Hepatocyte (in vitro differentiated cells): Measurements from ENCODE around the gene KPNA5. TPM values are rescaled to one million over a fixed set of nuclear protein-coding genes. Genes with fewer than 3 reads are reported as not detected.
"Not testable (repeated sequence)": the region's sequence is repeated elsewhere in the genome, so short reads cannot be mapped to it uniquely, and the experiment has no call there.

Experiments
- DNase-seq: peaks from one replicate; pipeline ENCODE4 v3.0.0-alpha.2; 2016; ENCODE audit warnings: low spot score
- H2AFZ ChIP-seq: fragments of 200-600 bp; sonication (generic); 2 replicates; pipeline ENCODE4 v1.6.0; 2016; ENCODE audit warnings: antibody characterized with exemption, mild to moderate bottlenecking
- H3K27ac ChIP-seq: fragments of 200-600 bp; sonication (generic); 2 replicates; pipeline ENCODE4 v1.5.1; 2016; ENCODE audit warnings: mild to moderate bottlenecking
- H3K27me3 ChIP-seq: fragments of 200-600 bp; sonication (generic); 2 replicates; pipeline ENCODE4 v1.6.1; 2016
- H3K36me3 ChIP-seq: fragments of 200-600 bp; sonication (generic); replicated peaks from 2 replicates; pipeline ENCODE4 v1.5.1; 2016; ENCODE audit warnings: low read depth; ENCODE audit not compliant: insufficient read depth
- H3K4me1 ChIP-seq: fragments of 200-600 bp; sonication (generic); 2 replicates; pipeline ENCODE4 v1.5.1; 2016; ENCODE audit warnings: mild to moderate bottlenecking, moderate library complexity; ENCODE audit not compliant: insufficient read depth
- H3K4me2 ChIP-seq: fragments of 200-600 bp; sonication (generic); 2 replicates; pipeline ENCODE4 v1.6.0; 2016
- H3K4me3 ChIP-seq: fragments of 200-600 bp; sonication (generic); 2 replicates; pipeline ENCODE4 v1.5.1; 2016; ENCODE audit warnings: mild to moderate bottlenecking
- H3K79me2 ChIP-seq: fragments of 200-600 bp; sonication (generic); 2 replicates; pipeline ENCODE4 v1.6.0; 2017; ENCODE audit warnings: mild to moderate bottlenecking
- H3K9me2 ChIP-seq: fragments of 200-600 bp; sonication (generic); replicated peaks from 2 replicates; pipeline ENCODE4 v1.6.0; 2017; ENCODE audit warnings: mild to moderate bottlenecking; ENCODE audit not compliant: insufficient read depth
- H3K9me3 ChIP-seq: fragments of 200-600 bp; sonication (generic); 2 replicates; pipeline ENCODE4 v1.5.1; 2016; ENCODE audit warnings: low read depth, mild to moderate bottlenecking
- H4K20me1 ChIP-seq: fragments of 200-600 bp; sonication (generic); 2 replicates; pipeline ENCODE4 v1.6.0; 2016; ENCODE audit warnings: mild to moderate bottlenecking; ENCODE audit not compliant: insufficient read depth, poor library complexity, severe bottlenecking
- CTCF ChIP-seq: fragments of 200-600 bp; sonication (generic); IDR thresholded peaks from 2 replicates; pipeline ENCODE4 v1.5.1; 2016; ENCODE audit warnings: antibody characterized with exemption, mild to moderate bottlenecking; ENCODE audit not compliant: poor library complexity
- EZH2 ChIP-seq: fragments of 200-600 bp; sonication (generic); IDR thresholded peaks from 2 replicates; pipeline ENCODE4 v1.6.1; 2016; ENCODE audit warnings: antibody characterized with exemption, mild to moderate bottlenecking, borderline replicate concordance
- EZH2phosphoT487 ChIP-seq: fragments of 200-600 bp; sonication (generic); IDR thresholded peaks from one replicate; pipeline ENCODE4 v1.6.1; 2018; ENCODE audit warnings: antibody characterized with exemption, mild to moderate bottlenecking, low read depth, moderate library complexity; ENCODE audit not compliant: unreplicated experiment, severe bottlenecking
- WGBS: methylation state at CpG from one replicate; pipeline ENCODE4 v1.1.6; 2016; ENCODE audit warnings: low lambda C conversion rate; ENCODE audit errors: missing lambda C conversion rate; 5-methylcytosine and 5-hydroxymethylcytosine counted together
- polyA plus RNA-seq: library from polyadenylated mRNA; unstranded; fragments of >200 nt; fragmentation: Nextera tagmentation; extraction: Ambion mirVana; gene quantifications from 2 replicates; pipeline ENCODE4 v1.2.1, GENCODE V29; 2016
- total RNA-seq: library from RNA; depleted of rRNA; stranded (reverse); fragments of >200 nt; gene quantifications from 2 replicates; pipeline ENCODE4 v1.2.3, GENCODE V29; 2014

Gene KPNA5
- total and polyA plus RNA-seq, 2 experiments from 2014 or later = 5.4 to 20.5 TPM

- Histone ChIP-seq H2AFZ (no peak overlapping the region), H3K27me3 (no peaks in the 10 kb centered on the region), H3K4me3 (no peak overlapping the region), H3K4me2 (no peak overlapping the region), H3K27ac (no peak overlapping the region), H3K4me1 (peaks cover 17% of the 10 kb centered on the region), H3K9me3 (no peaks in the 10 kb centered on the region), H4K20me1 (no peaks in the 10 kb centered on the region), H3K79me2 (peaks cover 60% of the 10 kb centered on the region), H3K9me2 (no peaks in the 10 kb centered on the region), H3K36me3 (no peaks in the 10 kb centered on the region)
- TF ChIP-seq EZH2 (no peak), CTCF (no peak), EZH2phosphoT487 (no peak)
- no peak for DNase-seq
- 100% methylated on average over 1 of the region's 1 CpG for WGBS
Observed at GRCh38 chr6:116662202-116662601, 18.8 kb upstream of the KPNA5 start.

- Histone ChIP-seq H4K20me1 (no peaks in the 10 kb centered on the region), H3K4me1 (peaks cover 22% of the 10 kb centered on the region), H3K27ac (no peak overlapping the region), H2AFZ (no peak overlapping the region), H3K79me2 (peaks cover 71% of the 10 kb centered on the region), H3K27me3 (no peaks in the 10 kb centered on the region), H3K4me2 (no peak overlapping the region), H3K4me3 (no peak overlapping the region), H3K9me3 (no peaks in the 10 kb centered on the region), H3K36me3 (no peaks in the 10 kb centered on the region), H3K9me2 (no peaks in the 10 kb centered on the region)
- TF ChIP-seq CTCF (no peak), EZH2 (no peak), EZH2phosphoT487 (no peak)
- WGBS = 96% methylated on average over 3 of the region's 3 CpGs
- DNase-seq = no peak
Observed at GRCh38 chr6:116663308-116663707, 17.7 kb upstream of the KPNA5 start.

- DNase-seq, H3K4me2 ChIP-seq, H3K9me3 ChIP-seq, H3K36me3 ChIP-seq, H3K9me2 ChIP-seq, H2AFZ ChIP-seq, H4K20me1 ChIP-seq, H3K27ac ChIP-seq, H3K4me3 ChIP-seq, H3K27me3 ChIP-seq: not testable (repeated sequence)
- WGBS = 100% methylated on average over 2 of the region's 2 CpGs
- peaks cover 72% of the 10 kb centered on the region for H3K79me2 ChIP-seq
- H3K4me1 ChIP-seq = peaks cover 22% of the 10 kb centered on the region
Observed at GRCh38 chr6:116664169-116664568, 16.8 kb upstream of the KPNA5 start.

GRCh38 chr6:116665464-116665863 lies 15.5 kb upstream of the KPNA5 start:
- H3K4me1 ChIP-seq = peaks cover 22% of the 10 kb centered on the region
- no peaks in the 10 kb centered on the region for H3K27me3 ChIP-seq
- no peak overlapping the region for H3K27ac ChIP-seq
- no peaks in the 10 kb centered on the region for H4K20me1 ChIP-seq
- 91% methylated on average over 7 of the region's 7 CpGs for WGBS
- no peaks in the 10 kb centered on the region for H3K9me3 ChIP-seq
- TF ChIP-seq CTCF (no peak), EZH2phosphoT487 (no peak), EZH2 (no peak)
- no peak overlapping the region for H2AFZ ChIP-seq
- H3K79me2 ChIP-seq = peaks cover 72% of the 10 kb centered on the region
- H3K9me2 ChIP-seq = no peaks in the 10 kb centered on the region
- H3K4me3 ChIP-seq = no peak overlapping the region
- DNase-seq = no peak
- H3K4me2 ChIP-seq = peak overlapping the region; percentile 76
- no peaks in the 10 kb centered on the region for H3K36me3 ChIP-seq
